HG03103 (cell line): Measurements from ENCODE around the gene EZH1.
"Not testable (repeated sequence)": the region's sequence is repeated elsewhere in the genome, so short reads cannot be mapped to it uniquely, and the experiment has no call there.

Source experiments
- ATAC-seq: cut with Tn5 transposase; IDR thresholded peaks from one replicate; pipeline ENCODE4 v1.9.1; 2021; ENCODE audit warnings: low read depth; ENCODE audit not compliant: unreplicated experiment

EZH1 gene

GRCh38 chr17:42673266-42673884 is 71.5 kb downstream of the EZH1 start:
- no peak for ATAC-seq

GRCh38 chr17:42672038-42672437 is 72.8 kb downstream of the EZH1 start:
- no peak for ATAC-seq

GRCh38 chr17:42670789-42671657 is 73.8 kb downstream of the EZH1 start:
- no peak for ATAC-seq

GRCh38 chr17:42669977-42670788 is 74.7 kb downstream of the EZH1 start:
- no peak for ATAC-seq

GRCh38 chr17:42669705-42669976 is 75.2 kb downstream of the EZH1 start:
- ATAC-seq: no peak

- ATAC-seq: no peak
These were observed 77.5 kb downstream of the EZH1 start for GRCh38 chr17:42667088-42667951.

- ATAC-seq: not testable (repeated sequence)
These were observed 78.7 kb downstream of the EZH1 start for GRCh38 chr17:42666126-42666525.

- no peak for ATAC-seq
These were observed 79.2 kb downstream of the EZH1 start for GRCh38 chr17:42665581-42666001.

GRCh38 chr17:42660692-42661345 is 84.0 kb downstream of the EZH1 start:
- ATAC-seq: no peak

- ATAC-seq: not testable (repeated sequence)
These were observed 84.9 kb downstream of the EZH1 start for GRCh38 chr17:42659932-42660274.

GRCh38 chr17:42659079-42659931 is 85.5 kb downstream of the EZH1 start, which contains the start of gene TUBG2:
Gene TUBG2 (plus strand): TSS chr17:42659284. CDS start chr17:42659504, 220 bp downstream.
- no peak for ATAC-seq

GRCh38 chr17:42657824-42658588 is 86.8 kb downstream of the EZH1 start:
- ATAC-seq: no peak

GRCh38 chr17:42655528-42655927 is 89.3 kb downstream of the EZH1 start:
- ATAC-seq: no peak

- ATAC-seq: no peak
These were observed 91.4 kb downstream of the EZH1 start for GRCh38 chr17:42653179-42654124.

GRCh38 chr17:42651392-42651791 is 93.4 kb downstream of the EZH1 start:
- ATAC-seq: no peak
